HepG2 (cell line): ENCODE data around the gene VSIR. TPM values are rescaled to one million over a fixed set of nuclear protein-coding genes. Genes with fewer than 3 reads are reported as not detected.

Experiments
- AHDC1 ChIP-seq: sonication (generic); formaldehyde crosslinking; IDR thresholded peaks from 2 replicates; pipeline ENCODE4 v1.5.1; 2020; ENCODE audit warnings: mild to moderate bottlenecking, missing genetic modification reagents, borderline replicate concordance
- ATRX ChIP-seq: sonication (generic); formaldehyde crosslinking; IDR thresholded peaks from 2 replicates; pipeline ENCODE4 v1.4.0; 2020; ENCODE audit warnings: missing genetic modification reagents, borderline replicate concordance
- CBX2 ChIP-seq, 2 experiments: fragments of 200-600 bp in 1 of 2; sonication (generic); formaldehyde crosslinking in 1 of 2; IDR thresholded peaks; 2 replicates each; pipeline versions ENCODE4 v1.7.0 to v1.8.1; 2018 to 2022; ENCODE audit warnings: low read depth in 2 of 2, low read length in 1 of 2, mild to moderate bottlenecking in 1 of 2, missing genetic modification reagents in 1 of 2
- HIVEP1 ChIP-seq: sonication (generic); formaldehyde crosslinking; IDR thresholded peaks from 2 replicates; pipeline ENCODE4 v1.4.0; 2020; ENCODE audit warnings: mild to moderate bottlenecking, missing genetic modification reagents
- IKZF1 ChIP-seq: fragments of 450-650 bp; IDR thresholded peaks from 2 replicates; pipeline ENCODE4 v1.7.1; 2016
- MYC ChIP-seq: sonication (generic); formaldehyde crosslinking; IDR thresholded peaks from 2 replicates; pipeline ENCODE4 v1.9.0; 2021; ENCODE audit warnings: missing genetic modification reagents, borderline replicate concordance
- PHF20 ChIP-seq: sonication (generic); formaldehyde crosslinking; IDR thresholded peaks from 2 replicates; pipeline ENCODE4 v1.5.0; 2020; ENCODE audit warnings: mild to moderate bottlenecking, missing genetic modification reagents
- SALL1 ChIP-seq: sonication (generic); formaldehyde crosslinking; IDR thresholded peaks from 2 replicates; pipeline ENCODE4 v1.8.0; 2022; ENCODE audit warnings: mild to moderate bottlenecking, missing genetic modification reagents
- SIN3A ChIP-seq: IDR thresholded peaks from 2 replicates; pipeline ENCODE4 v1.6.1; 2011; ENCODE audit warnings: low read depth, mild to moderate bottlenecking, control low read depth, low read length, borderline replicate concordance
- SNAPC5 ChIP-seq: sonication (generic); formaldehyde crosslinking; IDR thresholded peaks from 2 replicates; pipeline ENCODE4 v1.8.1; 2023; ENCODE audit warnings: mild to moderate bottlenecking, missing genetic modification reagents, borderline replicate concordance
- ZFP62 ChIP-seq: sonication (generic); formaldehyde crosslinking; IDR thresholded peaks from 2 replicates; pipeline ENCODE4 v1.4.0; 2020; ENCODE audit warnings: missing genetic modification reagents
- ZNF256 ChIP-seq: sonication (generic); formaldehyde crosslinking; conservative IDR thresholded peaks from 2 replicates; pipeline ENCODE4 v1.4.0; 2020; ENCODE audit warnings: missing genetic modification reagents
- polyA plus RNA-seq, 8 experiments: library from polyadenylated mRNA; depleted of rRNA in 3 of 8; stranded (reverse) in 7 of 8; unstranded in 1 of 8; fragments of >200 nt; fragmentation: Illumina TruSeq in 4 of 8; extraction: Trizol in 4 of 8; gene quantifications; 2 replicates each; pipeline versions ENCODE4 v1.2.1 to v1.2.3, GENCODE V29; 2011 to 2016; ENCODE audit warnings: low read depth in 4 of 8, missing spikeins in 1 of 8, mixed read lengths in 1 of 8; ENCODE audit not compliant: insufficient read depth in 1 of 8
- total RNA-seq, 5 experiments: library from RNA; depleted of rRNA; stranded (reverse); fragments of >200 nt; fragmentation: Illumina TruSeq; extraction: Trizol; gene quantifications; 2 replicates each; pipeline ENCODE4 v1.2.3, GENCODE V29; 2016; ENCODE audit warnings: low read depth in 1 of 5

Gene VSIR
- total and polyA plus RNA-seq, 2 of the 13 experiments (the other 11 are each of a cell fraction or from before 2014, with no cell fraction given), result 0.44 to 3.2 TPM

GRCh38 chr10:71816936-71817618, 43.8 kb upstream of the VSIR start (continued):
- no peak for TF ChIP-seq AHDC1 (CRISPR knock-in tag)
- no peak for TF ChIP-seq SNAPC5 (CRISPR knock-in tag)
- TF ChIP-seq IKZF1, result no peak
- no peak for TF ChIP-seq ZNF256 (CRISPR knock-in tag)
- no peak for TF ChIP-seq SIN3A
- no peak for TF ChIP-seq MYC (CRISPR knock-in tag)
- no peak for TF ChIP-seq ATRX (CRISPR knock-in tag)
- TF ChIP-seq HIVEP1 (CRISPR knock-in tag), result no peak
- no peak for TF ChIP-seq CBX2 (IDR thresholded peaks at IDR 0.05; ENCODE audit: low read depth, low read length)
- no peak for TF ChIP-seq CBX2 (CRISPR knock-in tag; IDR thresholded peaks at IDR 0.05; ENCODE audit: low read depth)
- TF ChIP-seq ZFP62 (CRISPR knock-in tag), result no peak
- TF ChIP-seq SALL1 (CRISPR knock-in tag), result no peak
- TF ChIP-seq PHF20 (CRISPR knock-in tag), result no peak
- TF ChIP-seq, all 625 proteins: peak for 0
